Measurements from ENCODE around the gene PPP3R1.

Gene PPP3R1

DNA sequence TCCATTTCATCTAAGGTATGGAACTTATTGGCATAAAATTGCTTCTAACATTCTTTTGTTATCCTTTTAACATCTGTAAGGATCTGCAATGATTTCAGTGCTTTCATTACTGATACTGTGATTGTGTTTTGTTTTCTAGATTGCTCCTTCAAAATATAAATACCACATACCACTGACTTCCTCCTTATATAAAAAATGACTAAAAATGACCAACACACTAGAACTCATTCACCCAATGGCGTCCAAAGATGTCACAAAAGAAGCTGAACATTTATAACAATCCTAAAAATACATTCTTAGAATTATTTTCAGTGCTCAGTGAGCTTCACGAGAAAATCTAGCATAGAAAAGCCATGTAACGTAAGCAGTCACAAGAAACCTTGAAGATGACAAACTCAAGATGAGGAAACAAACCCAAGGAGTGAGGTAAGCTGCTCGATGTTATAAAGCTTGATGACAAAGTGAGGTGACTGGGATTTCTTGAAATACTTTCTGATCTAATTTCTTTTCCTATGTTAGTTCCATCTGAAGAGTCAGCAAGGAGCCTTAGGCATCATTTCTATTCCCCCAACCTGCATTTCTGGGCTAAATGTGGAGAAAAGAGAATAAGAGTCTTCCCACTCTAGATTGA, 52.1 kb downstream of the PPP3R1 start:
- TF ChIP-seq POLR2A (IDR thresholded peaks at IDR 0.05; ENCODE audit: low read length) (no peak), GATA1 (IDR thresholded peaks at IDR 0.05; ENCODE audit: low read depth, low read length) (no peak)
- DNase-seq, result peak in 1 of 2 experiments; percentile 33

GRCh38 chr2:68196120-68196716, 56.1 kb downstream of the PPP3R1 start:
- DNase-seq, result peak; percentile 66 to 81

GRCh38 chr2:68195096-68195495, 57.2 kb downstream of the PPP3R1 start:
- DNase-seq, result no peak
- TF ChIP-seq GATA1 (IDR thresholded peaks at IDR 0.05; ENCODE audit: low read depth, low read length) (no peak), POLR2A (IDR thresholded peaks at IDR 0.05; ENCODE audit: low read length) (no peak)

More at GRCh38 chr2:68196120-68196716, 56.1 kb downstream of the PPP3R1 start:
- TF ChIP-seq GATA1 (IDR thresholded peaks at IDR 0.05; ENCODE audit: low read depth, low read length) (no peak), POLR2A (IDR thresholded peaks at IDR 0.05; ENCODE audit: low read length) (no peak)

DNA sequence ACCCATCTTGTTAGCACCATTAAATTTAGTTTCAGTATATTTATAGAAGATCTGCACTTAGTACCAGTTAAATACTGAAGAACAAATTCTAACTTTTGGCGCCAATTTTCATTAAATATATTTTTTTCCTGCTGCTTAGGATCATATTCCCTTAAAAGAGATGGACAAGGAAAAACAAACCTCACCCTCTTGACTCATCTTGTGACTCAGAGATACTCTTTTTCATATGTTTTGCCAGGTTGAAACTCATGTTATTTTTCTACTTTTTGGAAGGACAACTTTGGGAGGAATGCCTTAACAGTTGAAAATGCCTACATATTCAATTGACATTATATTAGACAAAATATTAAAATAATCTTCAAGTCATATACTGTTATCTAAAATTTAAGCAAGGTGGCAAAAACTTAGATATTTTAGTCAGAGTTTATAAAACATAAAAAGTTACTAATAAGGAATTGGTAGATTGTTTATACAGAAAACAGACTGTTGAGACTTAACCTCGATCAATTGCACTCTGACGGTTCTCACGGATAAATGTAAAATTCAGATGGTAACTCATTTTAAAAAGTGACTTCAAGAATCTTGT, 58.5 kb downstream of the PPP3R1 start:
- TF ChIP-seq POLR2A (IDR thresholded peaks at IDR 0.05; ENCODE audit: low read length), result no peak
- no peak for TF ChIP-seq GATA1 (IDR thresholded peaks at IDR 0.05; ENCODE audit: low read depth, low read length)
- peak in 1 of 2 experiments; percentile 71 for DNase-seq

- TF ChIP-seq POLR2A (IDR thresholded peaks at IDR 0.05; ENCODE audit: low read length), result no peak
- no peak for TF ChIP-seq GATA1 (IDR thresholded peaks at IDR 0.05; ENCODE audit: low read depth, low read length)
- peak; percentile 71 to 81 for DNase-seq
Measured at GRCh38 chr2:68193144-68193543, 59.2 kb downstream of the PPP3R1 start.

- peak; percentile 34 to 69 for DNase-seq
- TF ChIP-seq GATA1 (IDR thresholded peaks at IDR 0.05; ENCODE audit: low read depth, low read length) (no peak), POLR2A (IDR thresholded peaks at IDR 0.05; ENCODE audit: low read length) (no peak)
Measured at GRCh38 chr2:68190991-68191731, 61.2 kb downstream of the PPP3R1 start.

DNA sequence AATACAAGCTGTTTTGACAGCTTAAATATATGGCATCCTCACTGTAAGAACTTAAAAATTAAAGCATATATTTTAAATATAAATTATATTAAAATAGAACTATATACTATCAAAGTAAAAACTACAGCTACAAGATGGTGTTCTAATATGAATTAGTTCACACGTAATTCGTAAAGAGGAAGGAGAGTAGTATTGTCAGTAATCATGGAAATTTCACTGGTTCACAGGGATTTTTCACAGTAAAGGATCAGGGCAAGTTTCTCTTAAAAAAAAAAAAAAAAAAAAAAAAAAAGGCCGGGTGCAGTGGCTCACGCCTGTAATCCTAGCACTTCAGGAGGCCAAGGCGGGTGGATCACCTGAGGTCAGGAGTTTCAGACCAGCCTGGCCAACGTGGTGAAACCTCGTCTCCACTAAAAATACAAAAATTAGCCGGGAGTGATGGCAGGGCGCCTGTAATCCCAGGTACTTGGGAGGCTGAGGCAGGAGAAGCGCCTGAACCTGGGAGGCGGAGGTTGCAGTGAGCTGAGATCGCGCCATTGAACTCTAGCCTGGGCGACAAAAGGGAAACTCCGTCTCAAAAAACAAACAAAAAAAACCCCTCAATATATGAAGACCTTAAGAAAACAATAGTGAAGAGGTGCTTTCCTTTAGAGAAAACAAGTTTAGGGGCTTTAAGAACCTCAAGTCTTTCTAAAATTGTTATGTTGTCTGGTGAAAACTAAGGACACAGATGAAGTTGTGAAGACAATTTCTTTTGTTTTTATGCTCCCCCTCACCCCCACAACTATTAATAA, 62.1 kb downstream of the PPP3R1 start:
- DNase-seq, result no peak
- TF ChIP-seq POLR2A (IDR thresholded peaks at IDR 0.05; ENCODE audit: low read length), result no peak
- no peak for TF ChIP-seq GATA1 (IDR thresholded peaks at IDR 0.05; ENCODE audit: low read depth, low read length)

GRCh38 chr2:68188831-68189230, 63.5 kb downstream of the PPP3R1 start:
- TF ChIP-seq GATA1 (IDR thresholded peaks at IDR 0.05; ENCODE audit: low read depth, low read length) (no peak), POLR2A (IDR thresholded peaks at IDR 0.05; ENCODE audit: low read length) (no peak)

DNA sequence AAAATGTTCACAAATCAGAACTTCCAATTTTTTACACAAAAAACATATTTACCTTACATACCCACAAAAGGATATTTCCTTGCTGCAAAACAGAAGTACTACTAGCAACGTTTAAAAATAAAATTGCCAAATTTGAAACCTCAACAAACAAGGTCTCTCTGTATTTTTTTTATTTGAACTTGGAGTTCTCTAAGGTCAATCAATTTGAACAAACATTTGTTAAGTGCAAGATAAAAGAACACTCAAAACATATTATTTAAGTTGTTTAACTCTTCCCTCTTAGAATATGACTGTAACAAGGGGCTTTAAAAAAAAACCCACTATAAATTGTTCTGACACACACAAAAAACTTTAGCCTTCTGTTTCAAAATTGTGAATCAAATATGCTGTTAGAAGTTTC, 65.0 kb downstream of the PPP3R1 start:
- DNase-seq, result no peak
- TF ChIP-seq POLR2A (IDR thresholded peaks at IDR 0.05; ENCODE audit: low read length) (no peak), GATA1 (IDR thresholded peaks at IDR 0.05; ENCODE audit: low read depth, low read length) (no peak)

More at GRCh38 chr2:68188831-68189230, 63.5 kb downstream of the PPP3R1 start:
- DNase-seq, result no peak

- DNase-seq, result peak; percentile 85 to 91
- TF ChIP-seq GATA1 (IDR thresholded peaks at IDR 0.05; ENCODE audit: low read depth, low read length), result no peak
- no peak for TF ChIP-seq POLR2A (IDR thresholded peaks at IDR 0.05; ENCODE audit: low read length)
Measured at GRCh38 chr2:68185541-68186164, 66.7 kb downstream of the PPP3R1 start.

DNA sequence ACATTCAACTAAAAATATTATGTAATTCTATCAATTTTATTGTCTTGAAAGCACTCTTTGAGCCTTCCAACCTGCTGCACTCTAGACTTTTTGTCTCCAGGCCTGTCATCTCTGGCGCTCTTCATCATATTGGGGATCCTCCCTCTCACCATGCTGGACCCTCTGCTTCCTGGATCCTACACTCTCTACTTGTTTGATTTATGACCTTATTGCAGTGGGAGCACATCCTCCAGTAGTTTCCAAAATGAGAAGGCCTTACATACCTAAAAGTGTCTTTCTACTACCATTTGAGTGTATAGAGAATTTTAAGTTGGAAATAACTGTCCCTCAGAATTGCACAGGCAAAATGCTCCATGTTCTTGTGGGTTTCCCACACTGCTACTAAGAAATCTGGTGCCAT, 69.4 kb downstream of the PPP3R1 start:
- DNase-seq, result no peak

DNA sequence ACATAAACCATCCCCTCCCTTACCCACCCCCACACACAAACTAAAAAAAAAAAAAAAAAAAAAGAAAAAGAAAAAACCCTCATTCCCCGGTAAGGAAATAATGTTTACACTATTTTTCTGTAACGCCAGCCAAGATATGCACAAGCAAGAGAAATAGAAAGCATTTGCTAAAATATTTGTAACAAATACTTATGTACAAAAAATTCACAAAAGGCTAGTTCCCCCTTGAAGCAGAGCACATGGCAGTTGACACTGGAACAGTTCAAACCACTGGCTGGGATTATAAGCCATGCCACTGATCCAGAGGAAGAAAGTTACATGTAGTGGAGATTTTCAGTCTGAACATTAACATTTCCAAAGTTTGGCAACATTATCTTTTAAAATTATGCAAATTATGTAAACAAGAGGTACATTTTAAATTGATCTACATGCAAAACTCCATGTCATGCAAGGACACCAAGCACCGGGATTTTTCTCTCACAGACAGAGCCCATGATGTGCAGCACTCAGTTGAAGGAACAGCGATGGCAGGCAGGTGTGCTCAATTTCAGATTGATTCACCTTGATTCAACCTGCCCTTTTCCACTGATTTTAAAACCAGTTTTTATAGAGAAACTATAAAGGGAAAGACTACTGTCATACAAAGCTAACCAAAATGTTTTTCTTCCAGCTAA, 73.2 kb downstream of the PPP3R1 start:
- DNase-seq, result no peak
- TF ChIP-seq GATA1 (IDR thresholded peaks at IDR 0.05; ENCODE audit: low read depth, low read length) (no peak), POLR2A (IDR thresholded peaks at IDR 0.05; ENCODE audit: low read length) (no peak)

More for the DNA sequence above, 69.4 kb downstream of the PPP3R1 start:
- TF ChIP-seq GATA1 (IDR thresholded peaks at IDR 0.05; ENCODE audit: low read depth, low read length) (no peak), POLR2A (IDR thresholded peaks at IDR 0.05; ENCODE audit: low read length) (no peak)
